ENCODE data around the gene NCAPH2.

NCAPH2 gene

DNA sequence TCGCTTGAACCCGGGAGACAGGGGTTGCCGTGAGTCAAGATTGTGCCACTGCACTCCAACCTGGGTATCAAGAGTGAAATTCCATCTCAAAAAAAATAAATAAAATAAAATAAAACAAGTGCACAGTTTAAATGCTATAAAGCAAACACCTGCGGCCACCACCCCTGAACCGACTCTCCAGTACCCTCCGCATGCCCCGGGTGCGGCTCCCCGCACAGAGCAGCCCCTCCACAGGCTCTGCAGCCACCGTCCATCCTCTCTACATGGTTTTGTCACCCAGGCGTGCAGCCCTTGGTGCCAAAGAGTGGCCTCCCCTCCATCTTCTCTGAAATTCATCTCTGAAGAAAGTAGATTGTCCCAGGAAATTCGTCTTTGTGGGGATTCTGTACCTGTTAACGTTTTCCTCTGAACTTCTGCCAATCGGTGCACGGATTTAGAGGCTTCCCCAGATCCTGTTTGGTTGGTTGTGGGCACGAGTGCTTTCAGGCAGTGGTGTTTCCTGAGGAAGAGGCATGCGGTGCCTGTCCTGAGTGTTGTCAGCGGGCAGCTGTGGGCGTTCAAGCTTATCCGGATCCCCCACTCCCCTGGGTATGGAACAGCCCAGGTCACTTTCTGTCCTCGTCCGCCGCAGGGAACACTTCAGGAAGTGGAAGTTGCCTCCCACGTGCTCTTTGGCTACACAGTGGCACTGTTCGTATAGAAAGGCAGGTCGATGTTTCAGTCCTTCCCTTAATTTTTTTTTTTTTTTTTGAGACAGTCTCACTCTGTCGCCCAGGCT lies 17.3 kb upstream of the NCAPH2 start:
- peaks cover 36% of the 10 kb centered on the region for H3K27me3 ChIP-seq
- no peaks in the 10 kb centered on the region for H3K9me3 ChIP-seq
- TF ChIP-seq, protein P1, sequence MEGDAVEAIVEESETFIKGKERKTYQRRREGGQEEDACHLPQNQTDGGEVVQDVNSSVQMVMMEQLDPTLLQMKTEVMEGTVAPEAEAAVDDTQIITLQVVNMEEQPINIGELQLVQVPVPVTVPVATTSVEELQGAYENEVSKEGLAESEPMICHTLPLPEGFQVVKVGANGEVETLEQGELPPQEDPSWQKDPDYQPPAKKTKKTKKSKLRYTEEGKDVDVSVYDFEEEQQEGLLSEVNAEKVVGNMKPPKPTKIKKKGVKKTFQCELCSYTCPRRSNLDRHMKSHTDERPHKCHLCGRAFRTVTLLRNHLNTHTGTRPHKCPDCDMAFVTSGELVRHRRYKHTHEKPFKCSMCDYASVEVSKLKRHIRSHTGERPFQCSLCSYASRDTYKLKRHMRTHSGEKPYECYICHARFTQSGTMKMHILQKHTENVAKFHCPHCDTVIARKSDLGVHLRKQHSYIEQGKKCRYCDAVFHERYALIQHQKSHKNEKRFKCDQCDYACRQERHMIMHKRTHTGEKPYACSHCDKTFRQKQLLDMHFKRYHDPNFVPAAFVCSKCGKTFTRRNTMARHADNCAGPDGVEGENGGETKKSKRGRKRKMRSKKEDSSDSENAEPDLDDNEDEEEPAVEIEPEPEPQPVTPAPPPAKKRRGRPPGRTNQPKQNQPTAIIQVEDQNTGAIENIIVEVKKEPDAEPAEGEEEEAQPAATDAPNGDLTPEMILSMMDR (IDR thresholded peaks at IDR 0.05): no peak
- no peaks in the 10 kb centered on the region for H3K36me3 ChIP-seq
- no peaks in the 10 kb centered on the region for H3K4me1 ChIP-seq (ENCODE audit: control insufficient read depth in 1 of 2, insufficient read depth in 1 of 2, low read depth in 1 of 2, low read length in 1 of 2)
- no peak overlapping the region for H3K27ac ChIP-seq
- no peak overlapping the region for H3K4me3 ChIP-seq (ENCODE audit: low read depth in 1 of 2, low read length in 1 of 2)

DNA sequence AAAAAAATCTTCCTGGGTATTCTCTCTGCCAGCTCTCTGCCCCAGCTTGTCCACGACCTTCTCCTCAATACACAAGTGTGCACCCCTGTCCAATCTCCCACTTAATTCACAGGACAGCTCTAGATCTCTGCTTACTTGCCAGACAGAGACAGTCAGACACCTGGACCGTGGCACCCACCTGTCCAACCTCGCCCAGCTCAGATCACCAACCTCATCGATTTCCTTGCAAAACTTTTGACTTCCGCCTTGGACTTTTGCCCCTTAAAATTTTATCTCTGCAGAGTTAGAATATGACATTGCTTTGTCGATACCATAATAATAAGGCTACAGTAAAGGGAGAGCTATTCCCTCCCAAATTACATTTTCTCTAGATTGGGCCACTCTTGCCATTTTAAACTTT lies 10.9 kb upstream of the NCAPH2 start:
- Histone ChIP-seq H3K27ac (no peak overlapping the region), H3K4me3 (ENCODE audit: low read depth in 1 of 2, low read length in 1 of 2) (no peak overlapping the region), H3K9me3 (no peaks in the 10 kb centered on the region), H3K27me3 (peaks cover 3% of the 10 kb centered on the region), H3K4me1 (ENCODE audit: control insufficient read depth in 1 of 2, insufficient read depth in 1 of 2, low read depth in 1 of 2, low read length in 1 of 2) (no peaks in the 10 kb centered on the region), H3K36me3 (peaks cover 2% of the 10 kb centered on the region)
- TF ChIP-seq, protein P1 (IDR thresholded peaks at IDR 0.05): no peak

- TF ChIP-seq, protein P1 (IDR thresholded peaks at IDR 0.05): peak; percentile 38
- Histone ChIP-seq H3K4me1 (ENCODE audit: control insufficient read depth in 1 of 2, insufficient read depth in 1 of 2, low read depth in 1 of 2, low read length in 1 of 2) (no peaks in the 10 kb centered on the region), H3K36me3 (peaks cover 15% of the 10 kb centered on the region), H3K4me3 (ENCODE audit: low read depth in 1 of 2, low read length in 1 of 2) (no peak overlapping the region), H3K27ac (no peak overlapping the region), H3K9me3 (no peaks in the 10 kb centered on the region), H3K27me3 (peaks cover 3% of the 10 kb centered on the region)
Measured at GRCh38 chr22:50498322-50498890, 9.6 kb upstream of the NCAPH2 start.

DNA sequence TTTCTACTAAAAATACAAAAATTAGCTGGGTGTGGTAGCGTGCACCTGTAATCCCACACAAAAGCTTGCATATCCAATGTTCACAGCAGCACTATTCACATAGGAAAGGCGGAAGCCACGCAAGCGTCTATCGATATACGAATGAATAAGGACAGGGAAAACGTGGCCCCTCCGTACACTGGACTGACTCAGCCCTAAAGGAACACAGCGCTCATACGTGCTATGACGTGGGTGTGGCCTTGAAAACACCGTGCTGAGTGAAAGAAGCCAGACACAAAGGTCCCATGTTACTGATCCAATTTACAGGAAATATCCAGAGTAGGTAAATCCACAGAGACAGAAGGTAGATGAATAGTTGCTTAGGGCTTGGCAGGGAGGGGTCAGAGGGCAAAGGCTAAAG lies 7.6 kb upstream of the NCAPH2 start:
- H3K4me1 ChIP-seq (ENCODE audit: control insufficient read depth in 1 of 2, insufficient read depth in 1 of 2, low read depth in 1 of 2, low read length in 1 of 2): no peaks in the 10 kb centered on the region
- H3K27ac ChIP-seq: no peak overlapping the region
- H3K4me3 ChIP-seq (ENCODE audit: low read depth in 1 of 2, low read length in 1 of 2): no peak overlapping the region
- TF ChIP-seq, protein P1 (IDR thresholded peaks at IDR 0.05): no peak
- no peaks in the 10 kb centered on the region for H3K9me3 ChIP-seq
- peaks cover 3% of the 10 kb centered on the region for H3K27me3 ChIP-seq
- peaks cover 33% of the 10 kb centered on the region for H3K36me3 ChIP-seq

- Histone ChIP-seq H3K36me3 (peaks cover 47% of the 10 kb centered on the region), H3K27ac (peak overlapping the region; percentile 10), H3K4me1 (ENCODE audit: control insufficient read depth in 1 of 2, insufficient read depth in 1 of 2, low read depth in 1 of 2, low read length in 1 of 2) (peaks cover 8 to 9% of the 10 kb centered on the region in 2 experiments), H3K27me3 (peaks cover 1% of the 10 kb centered on the region), H3K9me3 (no peaks in the 10 kb centered on the region), H3K4me3 (ENCODE audit: low read depth in 1 of 2, low read length in 1 of 2) (no peak overlapping the region)
- TF ChIP-seq, protein P1 (IDR thresholded peaks at IDR 0.05): no peak
Measured at GRCh38 chr22:50502096-50502495, 5.9 kb upstream of the NCAPH2 start.
